Activated T-cell treated with anti-CD3 and anti-CD28 coated beads for 4 hours (primary cell): ENCODE data around the gene DUOXA2.

Source experiments
- DNase-seq: peaks from one replicate; pipeline ENCODE4 v3.0.0-alpha.2; 2020

The DUOXA2 gene

GRCh38 chr15:45138814-45139765, 25.0 kb downstream of the DUOXA2 start:
- no peak for DNase-seq

- DNase-seq: no peak
Measured at GRCh38 chr15:45139770-45140169, 25.6 kb downstream of the DUOXA2 start.

GRCh38 chr15:45140557-45141250, 26.6 kb downstream of the DUOXA2 start:
- no peak for DNase-seq

- no peak for DNase-seq
Measured at GRCh38 chr15:45141386-45141785, 27.3 kb downstream of the DUOXA2 start.

- DNase-seq: no peak
Measured at GRCh38 chr15:45143056-45143455, 28.9 kb downstream of the DUOXA2 start.

- no peak for DNase-seq
Measured at GRCh38 chr15:45143946-45144345, 29.8 kb downstream of the DUOXA2 start.

GRCh38 chr15:45144775-45145174, 30.6 kb downstream of the DUOXA2 start:
- no peak for DNase-seq

GRCh38 chr15:45146405-45146804, 32.3 kb downstream of the DUOXA2 start:
- no peak for DNase-seq

- no peak for DNase-seq
Measured at GRCh38 chr15:45147606-45148005, 33.5 kb downstream of the DUOXA2 start.

GRCh38 chr15:45148076-45149059, 34.2 kb downstream of the DUOXA2 start:
- no peak for DNase-seq

GRCh38 chr15:45149060-45149459, 34.9 kb downstream of the DUOXA2 start:
- DNase-seq: no peak

- DNase-seq: no peak
Measured at GRCh38 chr15:45150481-45150880, 36.4 kb downstream of the DUOXA2 start.

GRCh38 chr15:45150997-45151396, 36.9 kb downstream of the DUOXA2 start:
- no peak for DNase-seq

- DNase-seq: no peak
Measured at GRCh38 chr15:45151998-45152828, 38.1 kb downstream of the DUOXA2 start.

GRCh38 chr15:45155739-45156138, 41.6 kb downstream of the DUOXA2 start:
- DNase-seq: no peak

- no peak for DNase-seq
Measured at GRCh38 chr15:45156744-45157455, 42.8 kb downstream of the DUOXA2 start.

GRCh38 chr15:45157974-45158373, 43.8 kb downstream of the DUOXA2 start:
- no peak for DNase-seq

- DNase-seq: no peak
Measured at GRCh38 chr15:45161666-45162065, 47.5 kb downstream of the DUOXA2 start.

GRCh38 chr15:45162771-45163507, 48.8 kb downstream of the DUOXA2 start:
- DNase-seq: peak; percentile 49

- DNase-seq: no peak
Measured at GRCh38 chr15:45163508-45163856, 49.4 kb downstream of the DUOXA2 start.

GRCh38 chr15:45164914-45165313, 50.8 kb downstream of the DUOXA2 start:
- no peak for DNase-seq
